Activated CD8-positive, alpha-beta T cell treated with anti-CD3 and anti-CD28 coated beads for 36 hours (primary cell): ENCODE data around the gene SORCS2. TPM values are rescaled to one million over a fixed set of nuclear protein-coding genes. Genes with fewer than 3 reads are reported as not detected.
"Not testable (repeated sequence)": the region's sequence is repeated elsewhere in the genome, so short reads cannot be mapped to it uniquely, and the experiment has no call there.

Experiments used
- ATAC-seq: fragments of 200-7000 bp; cut with Tn5 transposase; one replicate; pipeline ENCODE4 v1.10.0; 2021; ENCODE audit warnings: mild to moderate bottlenecking, moderate library complexity
- CTCF ChIA-PET: fragments of 350-600 bp; sonication (Branson Sonifier 250); formaldehyde crosslinking; loops from one replicate; lab custom pipeline; 2021; ENCODE audit warnings: antibody characterized with exemption; lab: Charles Lee
- POLR2A ChIA-PET: fragments of 350-600 bp; sonication (Branson Sonifier 250); formaldehyde crosslinking; loops from one replicate; lab custom pipeline; 2021; ENCODE audit warnings: antibody characterized with exemption; lab: Charles Lee
- DNase-seq: peaks from one replicate; pipeline ENCODE4 v3.0.0-alpha.2; 2020
- H3K27ac Mint-ChIP-seq: one replicate; pipeline ENCODE4 v1.8.0; 2021; ENCODE audit warnings: mild to moderate bottlenecking, mixed read lengths
- H3K27me3 Mint-ChIP-seq: one replicate; pipeline ENCODE4 v1.8.0; 2021; ENCODE audit warnings: mixed read lengths
- H3K36me3 Mint-ChIP-seq: one replicate; pipeline ENCODE4 v1.8.0; 2021; ENCODE audit warnings: low read depth, mixed read lengths
- H3K4me1 Mint-ChIP-seq: one replicate; pipeline ENCODE4 v1.8.0; 2021; ENCODE audit warnings: low read depth, mixed read lengths
- H3K4me3 Mint-ChIP-seq: one replicate; pipeline ENCODE4 v1.8.0; 2021; ENCODE audit warnings: mild to moderate bottlenecking, moderate library complexity, mixed read lengths
- H3K9me3 Mint-ChIP-seq: one replicate; pipeline ENCODE4 v1.8.0; 2021; ENCODE audit warnings: mixed read lengths
- CTCF ChIP-seq: fragments of 200-600 bp; IDR thresholded peaks from one replicate; pipeline ENCODE4 v1.8.0; 2022; ENCODE audit warnings: antibody characterized with exemption, mild to moderate bottlenecking
- intact Hi-C: fragments of 100-400 bp; cut with micrococcal nuclease; formaldehyde crosslinking; loops from one replicate; pipeline ENCODE4 v1.10.0; 2022
- total RNA-seq, 2 experiments: library from RNA; stranded (reverse); gene quantifications; one replicate each; pipeline ENCODE4 v1.2.3, GENCODE V29; 2021

SORCS2 gene
- total RNA-seq, 2 experiments from 2014 or later: 0.05 TPM; not detected in 1

DNA sequence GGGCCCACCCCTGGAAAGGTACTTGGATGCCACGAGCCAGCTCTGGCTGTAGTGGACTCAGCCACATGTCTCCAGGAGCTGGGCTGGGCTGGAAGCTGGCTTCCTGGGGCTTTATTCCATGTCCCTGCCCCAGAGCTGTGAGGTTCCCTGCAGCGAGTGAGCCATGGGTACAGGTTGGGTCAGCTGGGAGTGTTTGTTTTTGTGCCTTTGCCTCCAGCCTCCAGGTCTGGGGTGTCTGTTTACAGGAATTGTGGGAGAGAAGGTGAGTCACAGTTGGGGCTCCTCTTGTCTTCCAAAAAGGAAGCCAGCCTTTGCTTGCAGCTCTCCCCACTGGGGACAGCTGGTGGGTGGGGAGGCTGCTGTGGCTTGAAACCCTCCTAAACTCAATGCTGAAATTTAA, 21.5 kb downstream of the SORCS2 start:
- ChIA-PET POLR2A (no interaction called here), CTCF (interaction anchor here (0.8 kb wide), 1 partner anchor 25 kb away, joined by 4 read pairs; no protein-coding TSS in a partner anchor)
- Mint-ChIP-seq H3K36me3 (no peaks in the 10 kb centered on the region), H3K27me3 (no peaks in the 10 kb centered on the region), H3K4me3 (no peak overlapping the region), H3K4me1 (no peaks in the 10 kb centered on the region), H3K9me3 (no peaks in the 10 kb centered on the region), H3K27ac (no peak overlapping the region)
- ATAC-seq: no peak
- intact Hi-C loops: no loop called here
- DNase-seq: no peak
- no peak for TF ChIP-seq CTCF

- no peak for TF ChIP-seq CTCF
- POLR2A ChIA-PET: no interaction called here
- H3K27me3 Mint-ChIP-seq: no peaks in the 10 kb centered on the region
- intact Hi-C loops: no loop called here
- H3K9me3 Mint-ChIP-seq: no peaks in the 10 kb centered on the region
- no peak overlapping the region for H3K27ac Mint-ChIP-seq
- no peak for ATAC-seq
- H3K4me1 Mint-ChIP-seq: no peaks in the 10 kb centered on the region
- no peak overlapping the region for H3K4me3 Mint-ChIP-seq
- no peak for DNase-seq
- no peaks in the 10 kb centered on the region for H3K36me3 Mint-ChIP-seq
- CTCF ChIA-PET: interaction anchor here (0.8 kb wide), 1 partner anchor 26 kb away, joined by 4 read pairs; no protein-coding TSS in a partner anchor
Measured at GRCh38 chr4:7214359-7214758, 22.0 kb downstream of the SORCS2 start.

GRCh38 chr4:7215187-7215586, 22.8 kb downstream of the SORCS2 start:
- H3K4me1 Mint-ChIP-seq, H3K4me3 Mint-ChIP-seq, H3K36me3 Mint-ChIP-seq, intact Hi-C loops, H3K27me3 Mint-ChIP-seq, CTCF ChIA-PET, H3K9me3 Mint-ChIP-seq, DNase-seq, ATAC-seq, POLR2A ChIA-PET, H3K27ac Mint-ChIP-seq: not testable (repeated sequence)

GRCh38 chr4:7217039-7217438, 24.7 kb downstream of the SORCS2 start:
- Mint-ChIP-seq H3K27ac (no peak overlapping the region), H3K36me3 (no peaks in the 10 kb centered on the region), H3K4me1 (no peaks in the 10 kb centered on the region), H3K27me3 (no peaks in the 10 kb centered on the region), H3K9me3 (no peaks in the 10 kb centered on the region), H3K4me3 (no peak overlapping the region)
- POLR2A ChIA-PET: no interaction called here
- CTCF ChIA-PET: no interaction called here
- ATAC-seq: no peak
- no peak for TF ChIP-seq CTCF
- no peak for DNase-seq
- intact Hi-C loops: no loop called here

DNA sequence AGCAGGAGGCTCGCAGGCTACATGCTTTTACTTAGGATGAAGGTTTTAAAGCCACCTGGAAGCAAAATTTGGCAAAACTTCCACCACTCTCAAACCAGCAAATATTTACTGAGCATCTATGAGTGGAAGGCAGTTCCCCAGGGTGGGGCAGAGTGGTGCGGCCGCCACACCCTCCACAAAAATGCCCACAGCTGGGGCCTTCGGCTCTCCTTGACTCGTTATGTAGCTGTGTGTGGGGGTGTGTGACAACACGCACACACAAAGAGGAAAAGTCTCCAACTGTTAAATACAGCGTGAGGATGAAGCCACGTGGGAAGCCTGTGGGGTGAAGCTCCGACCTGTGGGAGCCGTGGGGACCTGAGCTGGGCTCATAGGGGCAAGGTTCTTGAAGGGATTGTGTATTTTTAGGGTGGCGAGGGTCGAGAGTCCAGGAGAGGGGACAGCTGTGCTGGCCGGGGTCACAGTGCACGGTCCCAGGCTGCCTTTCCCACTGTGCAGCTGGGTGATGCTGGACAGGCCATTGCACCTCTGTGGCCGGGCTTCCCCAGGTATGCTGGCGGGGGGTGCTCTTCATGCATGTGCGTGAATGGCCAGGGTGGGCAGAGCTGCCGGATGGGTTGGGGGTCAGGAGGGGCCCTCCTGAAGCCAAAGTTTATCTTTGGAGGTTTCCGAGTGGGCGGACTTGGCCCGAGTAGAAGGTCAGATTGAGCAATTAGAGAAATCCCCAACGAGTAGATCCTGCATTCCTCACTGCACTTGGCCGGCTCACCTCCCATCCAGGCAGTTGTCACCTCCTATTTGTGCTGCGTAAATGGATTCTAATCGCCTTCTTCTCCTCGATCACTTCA, 25.4 kb downstream of the SORCS2 start:
- Mint-ChIP-seq H3K9me3 (no peaks in the 10 kb centered on the region), H3K27ac (no peak overlapping the region), H3K36me3 (no peaks in the 10 kb centered on the region), H3K27me3 (no peaks in the 10 kb centered on the region), H3K4me1 (no peaks in the 10 kb centered on the region), H3K4me3 (no peak overlapping the region)
- intact Hi-C loops: no loop called here
- no peak for DNase-seq
- ChIA-PET POLR2A (no interaction called here), CTCF (no interaction called here)
- TF ChIP-seq CTCF: no peak
- ATAC-seq: no peak
